ENCODE data around the gene TTBK2.

The TTBK2 gene

DNA sequence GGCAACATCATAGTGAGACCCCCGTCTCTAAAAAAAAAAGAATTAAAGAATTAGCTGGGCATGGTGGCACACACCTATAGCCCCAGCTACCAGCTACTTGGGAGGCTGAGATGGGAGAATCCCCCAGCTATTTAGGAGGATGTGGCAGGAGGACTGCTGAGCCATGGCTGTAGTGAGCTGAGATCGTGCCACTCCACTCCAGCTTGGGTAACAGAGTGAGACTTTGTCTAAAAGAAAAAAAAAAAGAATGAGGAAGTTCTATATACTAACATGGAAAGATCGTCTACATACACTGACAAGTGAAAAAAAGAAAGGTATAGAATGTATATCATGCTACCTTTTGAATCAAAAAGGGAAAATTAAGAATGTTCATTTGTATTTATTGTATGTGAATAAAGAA, 99.8 kb downstream of the TTBK2 start:
- Mint-ChIP-seq H3K4me3 (no peak overlapping the region), H3K27ac (no peak overlapping the region), H3K9me3 (no peaks in the 10 kb centered on the region), H3K4me1 (ENCODE audit: low read depth) (no peaks in the 10 kb centered on the region), H3K27me3 (no peaks in the 10 kb centered on the region), H3K36me3 (ENCODE audit: low read depth) (peaks cover 9% of the 10 kb centered on the region)

DNA sequence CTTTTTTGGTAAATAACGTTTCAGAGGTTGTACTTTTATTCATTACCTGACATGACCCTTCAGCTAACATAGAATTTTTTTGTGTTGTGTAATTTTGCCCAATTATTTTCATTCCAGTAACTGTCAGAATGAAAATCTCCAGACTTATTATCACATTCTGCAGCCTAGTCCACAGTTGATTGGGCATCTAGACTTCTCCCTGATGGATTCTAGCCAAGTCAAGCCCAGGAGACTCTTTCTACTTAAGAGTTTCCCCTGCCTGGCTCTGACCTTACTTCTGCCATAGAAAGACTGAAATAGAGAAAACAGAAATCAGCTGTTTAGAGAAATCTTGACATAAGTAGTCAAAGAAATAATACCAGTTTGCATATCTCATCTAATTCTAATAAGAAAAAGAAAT, 100.8 kb downstream of the TTBK2 start:
- Mint-ChIP-seq H3K27ac (no peak overlapping the region), H3K9me3 (no peaks in the 10 kb centered on the region), H3K27me3 (no peaks in the 10 kb centered on the region), H3K4me1 (ENCODE audit: low read depth) (no peaks in the 10 kb centered on the region), H3K4me3 (no peak overlapping the region), H3K36me3 (ENCODE audit: low read depth) (peaks cover 9% of the 10 kb centered on the region)

DNA sequence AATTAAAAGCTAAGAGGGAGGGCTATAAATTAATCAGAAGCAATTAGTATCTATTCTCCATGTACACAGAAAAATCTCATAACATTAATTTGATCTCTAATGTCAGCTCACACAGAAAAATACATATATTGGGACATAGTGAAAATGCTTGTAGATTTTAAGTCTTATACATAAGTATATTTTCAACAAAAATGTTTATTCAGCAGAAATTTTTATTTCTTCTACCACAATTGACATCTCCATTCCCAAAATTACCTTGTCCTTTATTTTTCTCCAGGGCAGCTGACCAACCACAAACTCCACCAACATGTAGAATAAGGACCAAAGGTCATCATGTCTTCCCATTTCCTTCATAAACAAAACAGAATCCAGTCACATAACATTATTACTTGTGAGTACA, 109.1 kb downstream of the TTBK2 start:
- no peaks in the 10 kb centered on the region for H3K27me3 Mint-ChIP-seq
- H3K9me3 Mint-ChIP-seq: no peaks in the 10 kb centered on the region
- no peak overlapping the region for H3K4me3 Mint-ChIP-seq
- peaks cover 8% of the 10 kb centered on the region for H3K36me3 Mint-ChIP-seq (ENCODE audit: low read depth)
- H3K4me1 Mint-ChIP-seq (ENCODE audit: low read depth): no peaks in the 10 kb centered on the region
- H3K27ac Mint-ChIP-seq: no peak overlapping the region

DNA sequence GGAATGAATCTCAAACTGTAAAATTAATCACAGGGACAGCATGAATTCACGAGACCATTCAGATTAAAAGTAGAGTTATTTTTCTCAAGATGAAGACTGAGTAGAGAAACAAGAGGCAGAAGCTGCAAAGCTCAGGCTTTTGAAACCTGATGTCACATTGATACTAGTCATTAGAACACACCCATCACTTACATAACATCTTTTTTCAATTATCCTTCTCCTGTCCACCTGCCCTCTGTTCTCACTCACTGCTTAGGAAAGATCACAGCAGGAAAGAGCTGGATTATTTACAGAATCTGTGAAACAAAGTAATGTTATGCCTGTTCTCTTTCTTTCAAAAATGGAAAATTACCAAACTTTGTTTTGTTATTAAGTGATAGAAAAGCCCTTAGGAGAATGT, 111.7 kb downstream of the TTBK2 start:
- H3K36me3 Mint-ChIP-seq (ENCODE audit: low read depth): peaks cover 11% of the 10 kb centered on the region
- H3K27ac Mint-ChIP-seq: no peak overlapping the region
- H3K4me1 Mint-ChIP-seq (ENCODE audit: low read depth): no peaks in the 10 kb centered on the region
- H3K27me3 Mint-ChIP-seq: no peaks in the 10 kb centered on the region
- H3K9me3 Mint-ChIP-seq: no peaks in the 10 kb centered on the region
- H3K4me3 Mint-ChIP-seq: no peak overlapping the region

DNA sequence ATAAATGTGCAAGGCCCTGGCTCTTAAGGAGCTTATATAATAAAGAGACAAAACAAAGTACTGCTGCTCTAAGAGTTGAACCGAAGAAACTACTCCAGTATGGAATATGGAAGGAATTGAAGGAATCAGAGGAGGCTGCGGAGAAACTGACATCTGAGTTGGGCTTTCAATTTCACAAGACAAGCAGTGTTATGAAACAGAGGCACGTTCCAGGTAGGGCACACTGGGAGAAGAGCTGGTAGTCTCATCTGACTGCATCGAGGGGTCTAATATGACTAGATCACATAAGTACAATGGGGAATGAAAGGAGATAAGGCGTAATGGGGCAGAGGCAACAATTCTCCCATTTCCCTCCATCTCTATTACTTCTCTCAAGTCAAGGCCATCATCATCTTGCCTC, 115.3 kb downstream of the TTBK2 start:
- H3K4me1 Mint-ChIP-seq (ENCODE audit: low read depth): no peaks in the 10 kb centered on the region
- H3K27me3 Mint-ChIP-seq: no peaks in the 10 kb centered on the region
- no peaks in the 10 kb centered on the region for H3K9me3 Mint-ChIP-seq
- H3K36me3 Mint-ChIP-seq (ENCODE audit: low read depth): peaks cover 19% of the 10 kb centered on the region
- H3K27ac Mint-ChIP-seq: no peak overlapping the region
- no peak overlapping the region for H3K4me3 Mint-ChIP-seq

DNA sequence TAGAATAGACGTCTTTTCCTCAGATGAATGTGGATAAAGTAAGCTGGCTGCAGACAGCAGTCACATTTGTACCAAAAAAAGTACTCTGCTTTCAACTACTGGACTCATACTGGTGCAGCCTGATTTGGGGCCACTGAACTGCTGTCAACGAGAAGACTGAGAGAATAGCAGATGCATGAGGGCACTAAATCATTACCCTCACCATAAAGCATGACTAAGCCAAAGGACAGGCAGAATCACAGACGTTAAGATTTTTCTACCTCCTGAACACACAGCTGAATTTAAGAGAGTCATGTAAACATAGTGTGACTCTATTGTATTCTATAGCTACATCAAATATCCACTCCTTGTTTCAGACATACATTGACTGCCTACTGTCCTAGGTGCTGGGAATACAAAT, 115.8 kb downstream of the TTBK2 start:
- no peak overlapping the region for H3K27ac Mint-ChIP-seq
- no peaks in the 10 kb centered on the region for H3K9me3 Mint-ChIP-seq
- H3K4me3 Mint-ChIP-seq: no peak overlapping the region
- H3K36me3 Mint-ChIP-seq (ENCODE audit: low read depth): peaks cover 20% of the 10 kb centered on the region
- H3K4me1 Mint-ChIP-seq (ENCODE audit: low read depth): no peaks in the 10 kb centered on the region
- H3K27me3 Mint-ChIP-seq: no peaks in the 10 kb centered on the region

DNA sequence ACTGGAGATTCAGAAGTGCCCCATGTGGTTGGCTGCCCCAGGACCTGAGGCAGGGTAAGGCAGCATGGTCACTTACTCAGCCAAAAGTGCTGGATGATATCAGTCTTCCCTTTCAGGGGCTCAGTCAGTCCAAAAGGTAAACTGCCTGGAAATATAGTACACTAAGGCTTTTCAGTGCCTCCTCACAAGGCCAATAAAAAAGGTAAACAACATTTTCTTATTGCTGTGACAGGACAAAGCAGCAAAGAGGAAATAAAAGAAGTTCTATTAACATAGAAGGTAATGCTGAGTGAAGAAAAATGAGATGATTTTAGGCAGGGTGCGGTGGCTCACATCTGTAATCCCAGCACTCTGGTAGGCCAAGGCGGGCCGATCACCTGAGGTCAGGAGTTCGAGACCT, 117.1 kb downstream of the TTBK2 start:
- H3K4me1 Mint-ChIP-seq (ENCODE audit: low read depth): no peaks in the 10 kb centered on the region
- no peak overlapping the region for H3K27ac Mint-ChIP-seq
- H3K27me3 Mint-ChIP-seq: no peaks in the 10 kb centered on the region
- peaks cover 24% of the 10 kb centered on the region for H3K36me3 Mint-ChIP-seq (ENCODE audit: low read depth)
- H3K9me3 Mint-ChIP-seq: no peaks in the 10 kb centered on the region
- no peak overlapping the region for H3K4me3 Mint-ChIP-seq

DNA sequence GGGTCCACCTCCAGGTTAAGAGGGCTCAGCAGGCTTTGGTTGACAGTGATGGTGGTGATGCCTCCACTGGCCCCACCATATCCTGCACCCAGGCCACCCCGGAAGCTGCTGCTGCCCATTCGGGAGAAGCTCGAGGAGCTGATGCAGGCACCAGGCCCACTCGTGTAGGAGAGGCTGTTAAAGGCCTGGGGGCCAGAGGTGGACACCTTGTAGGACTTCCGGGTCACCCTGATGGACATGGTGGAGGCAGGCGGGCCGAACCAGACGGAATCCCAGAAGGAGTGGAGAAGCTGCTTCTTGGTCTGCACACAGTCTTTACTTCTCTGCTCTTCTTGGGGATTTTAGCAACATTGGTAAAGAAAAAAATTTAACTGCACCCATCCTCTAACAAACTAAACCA, 118.4 kb downstream of the TTBK2 start:
- Mint-ChIP-seq H3K27ac (no peak overlapping the region), H3K36me3 (ENCODE audit: low read depth) (peaks cover 18% of the 10 kb centered on the region), H3K4me1 (ENCODE audit: low read depth) (no peaks in the 10 kb centered on the region), H3K4me3 (no peak overlapping the region), H3K9me3 (no peaks in the 10 kb centered on the region), H3K27me3 (no peaks in the 10 kb centered on the region)

DNA sequence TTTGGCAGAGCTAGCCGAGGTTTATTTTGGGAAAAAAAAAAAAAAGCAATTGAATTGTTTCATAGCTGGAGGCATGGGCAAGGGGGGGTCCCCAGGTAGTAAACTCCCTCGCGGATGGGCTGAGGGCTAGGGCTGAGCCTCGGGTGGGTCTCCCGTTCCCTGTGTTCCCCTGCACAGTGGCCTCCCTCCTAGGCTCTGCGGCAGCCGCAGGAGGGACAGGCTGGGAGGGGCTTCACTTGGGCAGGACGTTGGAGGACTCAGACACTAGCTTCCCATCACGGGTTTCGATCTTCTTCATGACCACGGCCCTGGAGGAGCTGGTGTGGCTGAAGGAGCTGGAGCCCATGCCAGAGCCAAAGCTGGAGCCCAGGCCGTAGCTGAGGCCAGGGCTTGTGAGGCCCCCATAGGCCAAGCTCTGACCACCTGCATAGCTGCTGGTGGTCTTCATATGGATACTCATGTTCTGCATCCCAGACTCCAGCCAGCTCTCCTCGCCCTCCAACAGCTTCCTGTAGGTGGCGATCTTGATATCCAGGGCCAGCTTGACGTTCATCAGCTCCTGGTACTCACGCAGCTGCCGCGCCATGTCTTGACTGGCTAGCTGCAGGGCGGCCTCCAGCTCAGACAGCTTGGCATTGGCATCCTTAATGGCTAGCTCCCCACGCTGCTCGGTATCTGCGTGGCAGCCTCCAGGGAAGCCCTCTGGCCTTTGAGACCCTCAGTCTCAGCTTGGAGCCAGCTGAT, 119.7 kb downstream of the TTBK2 start:
- H3K4me3 Mint-ChIP-seq: no peak overlapping the region
- H3K27ac Mint-ChIP-seq: no peak overlapping the region
- no peaks in the 10 kb centered on the region for H3K9me3 Mint-ChIP-seq
- no peaks in the 10 kb centered on the region for H3K27me3 Mint-ChIP-seq
- H3K36me3 Mint-ChIP-seq (ENCODE audit: low read depth): peaks cover 13% of the 10 kb centered on the region
- no peaks in the 10 kb centered on the region for H3K4me1 Mint-ChIP-seq (ENCODE audit: low read depth)

DNA sequence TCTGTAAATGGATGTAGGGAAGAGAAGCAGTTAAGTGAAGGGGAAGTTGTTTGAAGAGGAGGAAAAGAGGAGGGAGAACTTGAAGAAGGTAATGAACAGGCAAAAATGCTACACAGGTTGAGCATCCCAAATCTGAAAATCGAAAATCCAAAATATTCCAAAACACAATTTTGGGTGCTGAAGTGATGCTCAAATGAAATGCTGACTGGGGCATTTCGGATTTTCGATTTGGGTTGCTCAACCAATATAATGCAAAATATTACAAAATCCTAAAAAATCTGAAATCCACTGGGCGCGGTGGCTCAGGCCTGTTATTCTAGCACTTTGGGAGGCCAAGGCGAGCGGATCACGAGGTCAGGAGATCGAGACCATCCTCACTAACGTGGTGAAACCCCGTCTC, 121.8 kb downstream of the TTBK2 start:
- Mint-ChIP-seq H3K9me3 (no peaks in the 10 kb centered on the region), H3K4me1 (ENCODE audit: low read depth) (no peaks in the 10 kb centered on the region), H3K27ac (no peak overlapping the region), H3K4me3 (no peak overlapping the region), H3K27me3 (no peaks in the 10 kb centered on the region), H3K36me3 (ENCODE audit: low read depth) (peaks cover 13% of the 10 kb centered on the region)

DNA sequence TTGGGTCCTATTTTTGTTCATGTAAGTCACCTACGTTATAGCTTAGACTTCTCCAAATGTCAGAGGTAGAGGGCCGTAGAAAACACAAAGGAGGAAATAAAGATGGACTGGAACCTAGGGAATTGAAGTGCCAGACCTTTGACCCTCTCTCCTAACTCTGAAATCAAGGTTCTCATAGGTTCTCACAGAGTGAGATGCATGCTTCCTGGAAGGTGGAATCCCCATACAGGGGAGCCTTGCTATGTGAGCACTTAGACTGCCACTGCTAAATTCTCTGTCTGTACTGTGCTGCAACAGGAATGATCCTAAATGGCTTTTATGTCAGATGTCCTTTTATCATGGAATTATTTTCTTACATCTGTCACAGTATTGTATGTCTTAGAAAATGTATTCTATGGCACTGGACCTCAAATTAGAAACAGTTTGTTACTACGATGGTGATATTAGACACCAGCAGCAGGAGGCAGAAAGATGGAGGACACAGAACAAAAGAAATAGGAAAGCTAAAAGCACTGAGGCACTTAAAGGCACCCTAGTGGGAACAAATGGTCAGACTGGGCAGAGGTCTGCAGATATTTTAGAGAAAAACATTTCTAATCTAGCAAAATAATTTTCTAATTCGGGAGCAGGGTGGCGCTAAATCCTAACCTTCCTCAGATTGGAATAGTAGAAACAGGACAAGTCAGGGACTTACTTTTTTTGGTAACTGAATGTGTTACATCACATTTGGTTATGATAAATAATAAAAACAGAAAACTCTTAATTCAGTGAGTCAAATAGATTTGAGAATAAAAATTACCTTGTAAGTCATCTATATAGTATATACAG, 123.4 kb downstream of the TTBK2 start:
- no peak overlapping the region for H3K27ac Mint-ChIP-seq
- no peak overlapping the region for H3K4me3 Mint-ChIP-seq
- H3K4me1 Mint-ChIP-seq (ENCODE audit: low read depth): no peaks in the 10 kb centered on the region
- H3K36me3 Mint-ChIP-seq (ENCODE audit: low read depth): peaks cover 20% of the 10 kb centered on the region
- no peaks in the 10 kb centered on the region for H3K9me3 Mint-ChIP-seq
- no peaks in the 10 kb centered on the region for H3K27me3 Mint-ChIP-seq

DNA sequence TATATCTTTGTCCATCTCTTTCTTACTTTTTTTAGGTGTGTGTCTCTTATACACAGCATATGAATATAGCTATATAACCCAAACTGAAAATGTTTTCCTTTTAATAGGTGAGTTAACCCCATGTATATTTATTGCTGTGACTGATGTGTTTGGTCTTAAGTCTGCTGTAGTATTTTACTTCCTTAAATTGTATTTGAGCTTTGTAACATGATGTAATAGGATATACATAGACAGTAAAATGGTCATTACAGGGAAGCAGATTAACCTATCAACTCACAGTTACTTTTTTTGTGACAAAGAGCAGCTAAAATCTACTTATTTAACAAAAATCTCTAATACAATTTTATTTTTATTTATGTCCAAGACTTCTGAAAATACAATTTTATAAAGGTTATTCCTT, 131.9 kb downstream of the TTBK2 start:
- Mint-ChIP-seq H3K9me3 (no peaks in the 10 kb centered on the region), H3K27ac (no peak overlapping the region), H3K36me3 (ENCODE audit: low read depth) (peaks cover 8% of the 10 kb centered on the region), H3K4me1 (ENCODE audit: low read depth) (no peaks in the 10 kb centered on the region), H3K4me3 (no peak overlapping the region), H3K27me3 (no peaks in the 10 kb centered on the region)

DNA sequence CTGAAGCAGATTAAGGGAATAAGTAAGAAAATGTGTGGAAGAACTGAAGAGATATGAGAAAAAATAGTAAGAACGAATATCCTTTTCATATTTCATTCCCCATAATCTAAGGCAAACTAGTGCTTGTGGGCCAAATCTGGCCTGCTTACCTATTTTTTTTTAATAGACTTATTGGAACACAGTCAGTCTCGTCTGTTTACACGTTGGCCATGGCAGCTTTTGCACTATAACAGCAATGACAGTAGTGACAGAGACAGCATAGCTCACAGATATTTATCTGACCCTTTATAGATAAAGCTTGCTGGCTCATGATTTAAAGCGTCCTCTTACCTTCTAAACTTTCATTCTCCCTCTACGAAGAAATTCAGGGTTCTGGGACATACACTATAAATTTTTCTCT, 133.6 kb downstream of the TTBK2 start:
- H3K4me3 Mint-ChIP-seq: no peak overlapping the region
- H3K27me3 Mint-ChIP-seq: no peaks in the 10 kb centered on the region
- no peaks in the 10 kb centered on the region for H3K9me3 Mint-ChIP-seq
- H3K4me1 Mint-ChIP-seq (ENCODE audit: low read depth): no peaks in the 10 kb centered on the region
- peaks cover 14% of the 10 kb centered on the region for H3K36me3 Mint-ChIP-seq (ENCODE audit: low read depth)
- no peak overlapping the region for H3K27ac Mint-ChIP-seq

DNA sequence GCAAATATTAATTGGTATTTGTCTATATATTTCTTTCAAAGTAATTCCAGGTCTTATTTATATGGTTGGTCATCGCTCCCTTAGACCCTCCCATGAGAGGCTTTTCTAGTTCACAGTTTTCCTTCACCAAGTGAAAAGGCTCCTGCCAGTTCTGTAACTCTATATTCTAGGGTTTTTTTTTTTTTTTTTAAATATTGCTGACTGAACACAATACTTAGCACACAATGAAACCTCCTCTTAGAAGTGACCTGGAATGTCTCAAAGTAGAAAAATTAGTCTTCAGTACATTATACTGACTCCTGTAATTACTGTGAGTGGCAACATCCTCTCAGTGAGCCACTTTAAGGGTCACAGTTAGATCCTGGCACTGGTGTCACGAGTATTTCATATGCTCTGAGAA, 135.0 kb downstream of the TTBK2 start:
- no peak overlapping the region for H3K4me3 Mint-ChIP-seq
- no peak overlapping the region for H3K27ac Mint-ChIP-seq
- no peaks in the 10 kb centered on the region for H3K27me3 Mint-ChIP-seq
- peaks cover 21% of the 10 kb centered on the region for H3K36me3 Mint-ChIP-seq (ENCODE audit: low read depth)
- no peaks in the 10 kb centered on the region for H3K9me3 Mint-ChIP-seq
- H3K4me1 Mint-ChIP-seq (ENCODE audit: low read depth): no peaks in the 10 kb centered on the region

DNA sequence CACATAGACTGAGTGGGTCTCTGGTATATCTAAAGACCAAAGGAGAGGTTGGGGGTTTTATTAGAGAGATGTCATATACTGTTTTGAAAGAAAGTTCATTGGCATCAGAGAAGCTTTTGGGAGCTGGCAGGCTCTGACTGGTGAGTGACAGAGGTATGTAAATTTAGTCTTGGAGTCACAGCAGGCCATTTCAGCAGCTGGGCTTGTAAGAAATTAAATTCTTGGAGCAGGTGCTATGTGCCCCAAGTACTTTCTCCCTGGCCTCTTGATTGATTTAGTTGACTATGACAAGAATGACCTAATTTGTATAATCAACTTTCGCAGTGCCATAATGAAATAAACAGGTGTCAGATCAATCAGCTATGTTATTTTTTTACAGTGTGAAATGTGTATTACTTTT, 135.9 kb downstream of the TTBK2 start:
- Mint-ChIP-seq H3K4me1 (ENCODE audit: low read depth) (no peaks in the 10 kb centered on the region), H3K4me3 (no peak overlapping the region), H3K36me3 (ENCODE audit: low read depth) (peaks cover 21% of the 10 kb centered on the region), H3K9me3 (no peaks in the 10 kb centered on the region), H3K27ac (no peak overlapping the region), H3K27me3 (no peaks in the 10 kb centered on the region)

DNA sequence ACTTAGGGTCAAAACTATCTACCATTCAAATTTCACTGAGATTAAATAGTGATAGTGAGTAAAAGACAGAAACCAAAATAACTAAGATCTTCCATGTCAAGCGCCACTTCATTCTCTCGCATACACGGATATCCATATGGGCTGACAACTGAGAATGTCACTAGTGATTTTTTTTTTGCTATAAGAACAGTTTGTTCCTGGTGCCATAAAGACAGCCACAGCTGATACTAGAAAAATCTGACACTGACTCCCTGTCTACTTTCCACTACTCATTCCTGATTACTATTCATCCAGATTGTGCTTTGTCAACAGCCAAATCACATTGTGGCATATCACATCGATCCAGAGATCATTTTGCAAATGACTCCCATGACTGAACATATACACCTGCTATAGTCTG, 137.9 kb downstream of the TTBK2 start:
- no peaks in the 10 kb centered on the region for H3K27me3 Mint-ChIP-seq
- no peak overlapping the region for H3K27ac Mint-ChIP-seq
- no peaks in the 10 kb centered on the region for H3K9me3 Mint-ChIP-seq
- H3K4me1 Mint-ChIP-seq (ENCODE audit: low read depth): no peaks in the 10 kb centered on the region
- no peak overlapping the region for H3K4me3 Mint-ChIP-seq
- peaks cover 21% of the 10 kb centered on the region for H3K36me3 Mint-ChIP-seq (ENCODE audit: low read depth)
